G401 (cell line): ENCODE results near the gene ERAP2. TPM values are rescaled to one million over a fixed set of nuclear protein-coding genes. Genes with fewer than 3 reads are reported as not detected.
"Not testable (repeated sequence)": the region's sequence is repeated elsewhere in the genome, so short reads cannot be mapped to it uniquely, and the experiment has no call there.

ENCODE experiments used
- DNase-seq: peaks from one replicate; pipeline ENCODE4 v3.0.0-alpha.2; 2015; ENCODE audit warnings: low spot score
- in situ Hi-C: cut with HindIII; loops from 2 replicates; pipeline ENCODE4 v1.10.0; 2016; ENCODE audit warnings: low sequenced_read_pairs, mixed read lengths
- total RNA-seq: library from RNA; depleted of rRNA; stranded (reverse); fragments of >200 nt; shearing (Covaris generic); gene quantifications from 2 replicates; pipeline ENCODE4 v1.2.3, GENCODE V29; 2014

Gene ERAP2
- total RNA-seq, 1 experiment from 2014 or later, result 0.68 TPM

- no peak for DNase-seq
- in situ Hi-C loops, result no loop called here
These were observed 15.2 kb upstream of the ERAP2 start for GRCh38 chr5:96861076-96861475.

DNA sequence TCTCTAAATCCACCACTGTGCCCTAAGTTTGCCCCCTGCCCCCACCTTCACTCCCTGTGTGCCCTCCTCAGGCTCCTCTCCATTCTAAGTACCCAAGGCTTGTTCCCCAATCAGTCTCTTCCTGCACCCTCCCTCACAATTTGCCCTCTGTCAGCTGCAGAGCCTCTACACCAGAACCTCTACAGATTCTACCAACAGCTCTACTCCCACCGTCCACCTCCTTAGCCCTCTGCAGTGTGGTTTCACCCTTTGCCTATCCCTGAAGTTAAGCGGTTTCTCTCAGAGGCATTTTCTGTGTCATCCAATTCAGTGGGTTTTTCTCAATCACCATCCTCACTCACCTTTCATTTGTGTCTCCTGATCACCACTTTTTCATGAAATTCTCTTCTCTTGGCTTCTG lies 13.2 kb upstream of the ERAP2 start:
- in situ Hi-C loops, result no loop called here
- DNase-seq, result no peak

DNA sequence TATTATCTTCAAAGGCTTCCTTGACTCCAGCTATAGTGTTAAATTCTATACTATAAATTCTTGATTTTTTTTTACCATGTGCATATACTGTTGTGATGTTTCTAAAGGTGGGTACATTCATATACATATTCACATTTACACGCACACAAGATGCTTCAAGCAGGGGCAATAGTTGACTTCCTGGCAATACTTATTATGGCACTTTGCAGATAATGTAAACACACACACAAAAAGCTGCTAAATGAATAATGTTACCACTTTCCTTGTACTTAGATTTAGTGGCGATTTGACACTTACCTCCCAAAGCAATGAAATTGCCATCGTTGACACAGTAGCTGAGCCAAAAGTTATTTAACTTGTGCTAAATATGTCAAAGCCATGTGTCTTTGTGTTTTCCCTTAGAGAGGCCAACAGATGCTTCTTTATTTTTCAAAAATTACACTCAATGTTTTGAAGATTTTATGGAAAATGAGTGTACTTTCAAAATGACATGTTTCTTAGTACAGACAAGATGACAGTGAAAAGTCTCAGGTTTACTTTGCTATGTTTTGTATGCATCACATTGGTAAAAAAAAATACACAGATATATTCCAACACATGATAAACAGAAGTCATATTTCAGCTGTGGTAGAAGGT lies 12.2 kb upstream of the ERAP2 start:
- no peak for DNase-seq
- in situ Hi-C loops, result no loop called here

DNA sequence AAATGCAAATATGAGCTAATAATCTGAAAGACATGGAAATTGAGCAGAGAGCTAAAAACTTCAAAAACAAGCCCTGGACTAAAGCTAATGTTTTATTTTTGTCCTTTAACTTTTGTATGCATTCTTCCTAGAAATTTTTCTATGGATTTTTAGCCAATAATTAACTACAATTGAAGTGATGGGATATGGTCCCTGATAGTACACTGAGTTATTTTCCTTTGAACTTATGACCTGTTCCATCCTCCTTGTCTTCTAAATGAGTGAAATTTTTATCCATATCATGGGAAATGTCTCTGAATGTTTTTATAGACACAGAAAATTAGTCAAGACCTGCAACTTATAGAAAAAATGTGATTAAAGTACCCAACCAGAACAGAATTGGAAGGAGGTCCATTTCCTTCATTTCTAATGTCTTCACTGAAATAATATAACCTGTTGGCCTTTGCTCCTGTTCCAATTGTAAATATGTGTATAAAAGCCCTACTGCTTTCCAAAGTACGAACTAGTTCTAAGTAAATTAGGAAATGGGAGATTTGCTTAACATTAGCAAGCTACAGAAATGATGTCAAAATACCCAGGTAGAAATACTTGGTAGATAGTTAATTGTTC lies 11.3 kb upstream of the ERAP2 start:
- in situ Hi-C loops, result no loop called here
- no peak for DNase-seq

DNA sequence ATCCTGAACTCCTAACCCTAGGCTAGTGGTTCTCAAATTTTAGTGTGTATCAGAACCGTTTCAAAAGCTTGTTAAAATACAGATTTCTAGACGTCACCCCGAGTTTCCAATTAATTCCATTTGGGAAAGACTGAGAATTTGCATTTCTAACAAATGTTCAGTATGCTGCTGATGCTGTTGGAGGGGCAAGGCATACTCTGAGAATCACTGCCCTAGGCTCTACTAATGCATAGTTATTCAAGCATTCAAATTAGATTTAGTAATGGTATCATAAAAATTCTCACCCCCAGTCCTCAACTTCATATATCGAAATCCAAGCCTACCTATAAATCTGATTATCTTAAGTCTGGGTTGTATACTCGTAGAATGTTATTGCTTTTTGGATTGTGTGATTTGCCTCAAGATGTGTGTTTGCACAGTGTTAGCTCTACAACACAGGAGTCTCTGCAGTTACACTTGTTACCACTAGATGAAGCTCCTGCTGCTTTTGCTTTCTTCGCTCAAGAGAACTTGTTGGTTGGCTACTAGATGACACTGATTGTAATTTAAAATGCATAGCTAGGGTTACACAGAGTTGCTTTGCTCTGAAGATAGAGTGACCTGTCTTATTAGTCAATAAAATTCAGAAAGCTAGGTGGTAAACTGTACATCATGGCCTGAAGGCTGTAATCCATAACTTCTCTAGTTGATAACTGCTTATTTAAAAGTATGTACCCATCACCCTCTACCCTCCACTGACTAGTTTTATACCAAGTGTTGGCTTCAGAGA lies 7.5 kb upstream of the ERAP2 start:
- DNase-seq, result peak; percentile 81
- in situ Hi-C loops, result no loop called here

DNA sequence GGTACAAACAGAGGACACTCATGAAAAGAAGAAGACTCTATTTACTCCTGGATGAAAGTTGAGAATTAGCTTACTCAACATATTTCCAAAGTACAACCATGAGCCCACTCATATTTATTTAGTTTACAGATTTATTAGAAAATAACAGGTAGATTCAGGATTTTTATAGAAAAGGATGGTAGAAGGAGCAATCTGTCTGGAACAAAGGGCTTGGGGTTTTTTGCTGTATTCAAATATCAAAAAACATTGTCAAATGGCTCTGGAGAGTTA lies 7.0 kb upstream of the ERAP2 start:
- in situ Hi-C loops, result no loop called here
- no peak for DNase-seq

DNA sequence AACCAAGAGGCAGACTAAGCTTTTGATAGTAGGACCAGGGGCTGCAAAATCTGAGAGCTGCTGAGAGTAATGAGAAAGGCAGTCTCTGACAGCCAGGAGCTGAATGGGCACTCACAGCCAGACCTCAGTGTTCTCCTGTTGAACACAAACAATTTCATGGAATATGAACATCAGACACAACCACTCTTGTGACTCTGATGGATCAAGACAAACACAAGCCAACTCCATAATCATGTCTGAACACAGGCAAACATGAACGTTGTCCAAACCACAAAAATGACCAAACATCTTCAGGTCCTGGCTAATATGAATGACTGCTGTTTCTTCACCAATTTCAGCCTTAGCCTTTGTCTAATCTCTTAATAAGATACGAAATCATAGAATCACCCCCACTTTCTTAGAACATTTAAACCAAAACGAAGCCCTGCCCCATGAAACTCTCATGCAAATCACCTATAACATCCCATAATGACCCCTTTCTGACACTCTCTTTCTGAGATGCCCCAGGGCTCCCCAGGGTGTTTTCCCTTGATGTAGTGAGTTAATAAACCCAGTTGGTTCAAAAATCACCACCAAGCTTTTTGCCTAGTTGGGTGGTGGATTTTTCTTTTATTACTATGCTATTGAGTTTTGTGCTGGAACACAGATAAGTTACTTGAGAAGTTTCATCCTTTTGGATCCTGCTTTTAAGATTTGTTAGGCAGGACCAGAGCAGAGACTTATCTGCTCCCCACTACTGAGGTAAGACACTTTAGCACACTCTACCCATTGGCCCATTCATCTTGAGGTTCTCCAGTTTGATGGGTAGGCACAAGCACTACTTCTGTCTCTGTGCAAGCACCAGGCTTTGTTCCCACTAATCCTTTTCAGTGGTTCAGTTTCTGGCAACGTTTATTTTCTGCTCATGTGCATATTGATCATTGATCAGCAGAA lies 5.9 kb upstream of the ERAP2 start:
- in situ Hi-C loops, result no loop called here

DNA sequence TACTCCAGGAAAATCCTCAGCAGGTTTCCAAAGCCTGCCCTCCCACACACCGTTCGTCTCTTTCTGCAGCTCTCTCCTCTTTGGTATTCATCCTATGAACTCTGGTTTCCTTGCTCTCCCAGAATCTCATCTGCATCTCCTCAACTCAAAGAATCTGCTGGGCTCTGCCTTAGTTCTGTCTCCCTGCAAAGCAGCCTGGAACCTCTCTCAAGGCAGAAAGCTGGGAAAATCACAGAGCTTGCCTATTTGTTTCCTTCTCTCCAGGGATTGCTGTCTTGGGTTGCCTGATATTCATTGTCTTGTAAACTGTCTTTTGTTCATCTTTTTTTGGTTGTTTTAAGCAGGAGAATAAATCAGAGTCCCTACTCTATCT lies 5.3 kb upstream of the ERAP2 start:
- DNase-seq, result no peak
- in situ Hi-C loops, result no loop called here

More for the DNA sequence above, 5.9 kb upstream of the ERAP2 start:
- DNase-seq, result no peak

DNA sequence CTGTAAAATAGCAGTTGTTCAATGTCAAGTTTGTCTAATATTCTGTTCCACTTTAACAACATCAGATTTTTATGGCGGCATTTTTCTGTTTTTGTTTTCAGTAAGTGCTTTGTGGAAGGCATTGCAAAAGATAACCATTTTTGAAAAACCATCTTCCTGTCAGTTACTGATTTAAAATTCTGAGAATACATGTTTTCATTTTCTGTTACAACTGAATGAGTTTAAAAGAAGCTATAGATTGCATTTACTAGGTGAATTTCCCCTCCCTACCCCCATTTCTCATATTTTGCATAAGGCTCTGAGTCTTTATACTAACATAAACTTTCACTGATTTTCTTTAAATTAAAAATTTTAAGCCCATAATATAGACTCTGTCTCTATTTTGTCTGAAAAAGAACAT lies 4.6 kb upstream of the ERAP2 start:
- DNase-seq, result no peak
- in situ Hi-C loops, result no loop called here

DNA sequence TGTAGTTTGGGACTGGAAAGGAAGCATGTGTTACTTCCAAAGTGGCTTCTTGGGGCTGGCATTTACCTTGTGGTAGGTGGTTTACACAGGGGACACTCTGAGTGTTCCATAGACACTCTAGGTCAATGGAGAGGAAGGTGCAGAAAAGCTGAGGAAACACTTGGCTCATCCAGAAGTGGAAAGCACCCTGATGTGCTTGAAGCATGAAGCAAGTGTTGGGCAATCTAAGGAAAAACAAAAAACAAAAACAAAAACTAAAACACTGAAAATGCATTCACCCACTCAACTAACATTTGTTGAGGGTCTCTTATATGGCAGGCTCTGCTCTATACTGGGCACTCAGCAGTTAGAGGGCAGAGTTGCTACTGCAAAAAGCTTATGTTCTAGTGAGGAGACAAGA lies 2.9 kb upstream of the ERAP2 start:
- in situ Hi-C loops, result no loop called here
- DNase-seq, result no peak

DNA sequence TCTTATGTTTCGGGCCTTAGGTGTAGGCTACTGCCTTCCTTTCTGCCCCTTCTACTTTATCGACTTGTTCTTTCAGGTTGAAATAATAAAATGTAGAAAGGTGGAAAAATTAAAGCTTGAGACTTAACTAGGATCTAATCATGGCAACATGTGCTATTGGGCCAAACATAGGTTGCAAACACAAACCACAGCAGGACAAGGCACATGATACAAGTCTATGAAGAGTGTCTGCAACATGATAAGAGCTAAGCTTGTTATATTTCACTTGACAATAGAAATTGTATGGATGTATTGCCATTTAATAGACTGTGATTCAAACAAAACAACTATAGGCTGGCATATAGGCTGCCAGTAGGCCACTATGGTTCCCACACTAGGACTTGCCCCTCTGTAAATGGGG lies 1.7 kb upstream of the ERAP2 start:
- in situ Hi-C loops, result no loop called here
- DNase-seq, result no peak

DNA sequence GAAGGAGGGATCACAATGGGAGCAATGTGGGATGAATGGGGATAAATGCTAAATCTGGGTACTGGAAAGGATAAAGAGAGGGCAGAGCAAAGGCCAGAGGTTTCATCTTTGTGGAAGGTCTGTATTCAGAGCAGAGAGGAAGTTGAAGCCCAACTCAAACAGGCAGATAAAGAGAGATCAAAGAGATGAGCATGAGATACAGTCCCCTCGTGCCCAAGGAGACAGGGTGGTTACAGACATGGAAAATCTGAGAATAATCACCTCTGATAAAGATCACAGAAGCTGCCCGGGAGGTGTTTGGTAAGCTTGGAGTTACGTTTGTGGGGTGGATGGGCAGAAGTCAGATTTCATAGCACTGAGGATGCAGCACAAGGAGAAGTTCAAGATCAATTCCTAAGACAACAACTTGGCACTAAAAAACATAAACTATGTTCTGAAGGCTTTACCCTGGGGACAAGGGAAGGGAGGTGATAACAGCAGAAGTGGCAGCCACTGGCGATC lies 459 bp upstream of the ERAP2 start:
- DNase-seq, result no peak
- in situ Hi-C loops, result no loop called here

GRCh38 chr5:96876977-96877469 lies 723 bp downstream of the ERAP2 start:
- DNase-seq, in situ Hi-C loops: not testable (repeated sequence)

DNA sequence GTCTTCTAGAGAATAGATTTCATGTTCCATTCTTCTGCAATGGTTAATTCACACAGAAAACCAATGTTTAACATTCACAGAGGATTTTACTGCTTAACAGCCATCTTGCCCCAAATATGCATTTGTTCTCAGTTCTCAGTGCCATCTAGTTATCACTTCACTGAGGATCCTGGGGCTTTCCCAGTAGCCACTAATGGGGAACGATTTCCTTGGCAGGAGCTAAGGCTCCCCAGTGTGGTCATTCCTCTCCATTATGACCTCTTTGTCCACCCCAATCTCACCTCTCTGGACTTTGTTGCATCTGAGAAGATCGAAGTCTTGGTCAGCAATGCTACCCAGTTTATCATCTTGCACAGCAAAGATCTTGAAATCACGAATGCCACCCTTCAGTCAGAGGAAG lies 3.4 kb downstream of the ERAP2 start:
- no peak for DNase-seq
- in situ Hi-C loops, result no loop called here

GRCh38 chr5:96880444-96881164 lies 4.3 kb downstream of the ERAP2 start:
- in situ Hi-C loops, result no loop called here
- no peak for DNase-seq

DNA sequence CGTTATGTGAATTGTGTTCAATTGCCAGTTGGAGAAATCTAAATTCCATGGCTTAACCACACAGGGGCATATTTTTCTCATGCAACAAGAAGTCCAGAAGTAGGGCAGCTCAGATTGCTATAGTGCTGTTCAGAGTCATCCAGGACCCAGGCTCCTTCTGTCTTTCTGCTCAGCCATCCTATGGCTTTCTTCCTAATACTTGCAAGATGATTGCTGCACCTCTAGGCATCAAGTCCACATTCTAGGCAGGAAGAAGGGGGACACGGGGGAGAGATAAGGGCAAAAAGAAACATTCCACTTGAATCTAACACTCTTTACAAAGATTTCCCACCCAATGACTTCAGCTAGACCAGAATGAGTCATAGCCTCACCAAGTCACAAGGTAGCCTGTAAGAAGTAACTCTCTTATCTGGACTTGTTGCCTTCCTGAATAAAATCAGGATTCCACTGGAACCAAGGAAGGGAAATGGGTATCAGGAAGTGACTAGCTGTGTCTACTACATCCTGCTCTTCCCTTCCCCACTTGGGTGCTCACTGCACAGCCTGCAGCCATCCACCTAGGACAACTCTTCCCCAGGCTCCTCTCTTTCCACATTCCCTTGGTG lies 5.3 kb downstream of the ERAP2 start:
- no peak for DNase-seq
- in situ Hi-C loops, result no loop called here

GRCh38 chr5:96883871-96884270 lies 7.6 kb downstream of the ERAP2 start:
- DNase-seq, result no peak
- in situ Hi-C loops, result no loop called here

DNA sequence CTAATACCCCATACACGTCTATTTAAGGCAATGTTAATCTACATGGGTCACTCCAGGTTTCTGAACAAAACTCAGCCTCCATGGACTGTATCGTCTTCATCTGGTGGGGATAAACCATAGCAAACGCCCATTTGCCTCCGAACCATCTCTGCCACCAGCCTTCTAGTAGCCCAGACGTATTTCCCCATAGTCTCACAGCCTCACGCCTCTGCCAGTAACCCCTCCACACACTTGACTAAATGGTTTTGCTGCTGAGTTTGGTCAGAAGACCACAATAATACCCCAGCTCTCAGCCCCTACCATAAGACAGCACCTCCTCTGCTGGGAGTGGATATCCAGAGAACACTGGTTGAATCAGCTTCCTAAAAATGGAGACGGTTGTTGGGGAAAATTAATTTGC lies 8.7 kb downstream of the ERAP2 start:
- in situ Hi-C loops, result no loop called here
- DNase-seq, result no peak
